H9 (cell line): Measurements from ENCODE around the gene TRRAP. TPM values are rescaled to one million over a fixed set of nuclear protein-coding genes. Genes with fewer than 3 reads are reported as not detected.

Source experiments
- DNase-seq: peaks from one replicate; pipeline ENCODE4 v3.0.0-alpha.2; 2017
- H2AFZ ChIP-seq: one replicate; pipeline ENCODE4 v1.6.1; 2013; ENCODE audit warnings: mild to moderate bottlenecking, low read length, control low read depth, moderate library complexity
- H2AK5ac ChIP-seq: 2 replicates; pipeline ENCODE4 v1.6.1; 2013; ENCODE audit warnings: low read length, control low read depth, mixed read lengths; ENCODE audit not compliant: insufficient read length
- H2BK120ac ChIP-seq: one replicate; pipeline ENCODE4 v1.6.1; 2013; ENCODE audit warnings: low read depth, mild to moderate bottlenecking, low read length, control low read depth, inconsistent platforms; ENCODE audit not compliant: poor library complexity, severe bottlenecking
- H2BK12ac ChIP-seq: 2 replicates; pipeline ENCODE4 v1.6.1; 2013; ENCODE audit warnings: low read length, control low read depth, mixed read lengths, low read depth; ENCODE audit not compliant: insufficient read length
- H2BK15ac ChIP-seq: 2 replicates; pipeline ENCODE4 v1.6.1; 2013; ENCODE audit warnings: low read depth, low read length, control low read depth
- H2BK20ac ChIP-seq: one replicate; pipeline ENCODE4 v1.6.1; 2013; ENCODE audit warnings: low read depth, mild to moderate bottlenecking, low read length, control low read depth, inconsistent platforms; ENCODE audit not compliant: poor library complexity, severe bottlenecking
- H2BK5ac ChIP-seq: 2 replicates; pipeline ENCODE4 v1.6.1; 2013; ENCODE audit warnings: low read length, control low read depth, mixed read lengths; ENCODE audit not compliant: insufficient read length
- H3K14ac ChIP-seq: 2 replicates; pipeline ENCODE4 v1.6.1; 2013; ENCODE audit warnings: low read length, control low read depth; ENCODE audit not compliant: insufficient read depth
- H3K18ac ChIP-seq: 2 replicates; pipeline ENCODE4 v1.6.1; 2013; ENCODE audit warnings: low read depth, mild to moderate bottlenecking, mixed read lengths, low read length, control low read depth; ENCODE audit not compliant: insufficient read length
- H3K23ac ChIP-seq: 2 replicates; pipeline ENCODE4 v1.6.1; 2013; ENCODE audit warnings: low read length, control low read depth, mixed read lengths, low read depth; ENCODE audit not compliant: insufficient read length
- H3K23me2 ChIP-seq: 2 replicates; pipeline ENCODE4 v1.6.1; 2013; ENCODE audit warnings: low read depth, mild to moderate bottlenecking, mixed read lengths, low read length, control low read depth; ENCODE audit not compliant: insufficient read length, poor library complexity, severe bottlenecking
- H3K27ac ChIP-seq: 2 replicates; pipeline ENCODE4 v1.5.1; 2013; ENCODE audit warnings: low read length, control low read depth, mixed read lengths, low read depth; ENCODE audit not compliant: insufficient read length
- H3K27me3 ChIP-seq: 2 replicates; pipeline ENCODE4 v1.6.1; 2013; ENCODE audit warnings: low read length, control low read depth, inconsistent platforms; ENCODE audit not compliant: insufficient read depth
- H3K4ac ChIP-seq: 2 replicates; pipeline ENCODE4 v1.6.1; 2013; ENCODE audit warnings: low read depth, mild to moderate bottlenecking, control low read depth, inconsistent platforms, low read length, moderate library complexity
- H3K4me1 ChIP-seq: 2 replicates; pipeline ENCODE4 v1.6.1; 2013; ENCODE audit warnings: low read length, control low read depth, inconsistent platforms; ENCODE audit not compliant: insufficient read depth
- H3K4me2 ChIP-seq: 2 replicates; pipeline ENCODE4 v1.6.1; 2013; ENCODE audit warnings: low read length, control low read depth, mixed read lengths; ENCODE audit not compliant: insufficient read length, insufficient read depth
- H3K56ac ChIP-seq: 2 replicates; pipeline ENCODE4 v1.6.1; 2013; ENCODE audit warnings: low read depth, mild to moderate bottlenecking, mixed read lengths, low read length, control low read depth; ENCODE audit not compliant: insufficient read length
- H3K79me1 ChIP-seq: 2 replicates; pipeline ENCODE4 v1.6.1; 2013; ENCODE audit warnings: low read depth, mild to moderate bottlenecking, moderate library complexity, low read length, control low read depth, inconsistent platforms; ENCODE audit not compliant: insufficient read depth, poor library complexity, severe bottlenecking
- H3K79me2 ChIP-seq: 2 replicates; pipeline ENCODE4 v1.6.1; 2013; ENCODE audit warnings: low read length, control low read depth, inconsistent platforms; ENCODE audit not compliant: insufficient read depth
- H3K9ac ChIP-seq: 2 replicates; pipeline ENCODE4 v1.6.1; 2013; ENCODE audit warnings: low read length, control low read depth, mixed read lengths; ENCODE audit not compliant: insufficient read length; ENCODE audit errors: extremely low read depth
- H3K9me3 ChIP-seq: one replicate; pipeline ENCODE4 v1.6.1; 2013; ENCODE audit warnings: low read depth, low read length, inconsistent platforms; ENCODE audit not compliant: control insufficient read depth
- H3T11ph ChIP-seq: one replicate; pipeline ENCODE4 v1.6.1; 2013; ENCODE audit warnings: mild to moderate bottlenecking, low read length, control low read depth, inconsistent platforms
- H4K20me1 ChIP-seq: one replicate; pipeline ENCODE4 v1.6.1; 2013; ENCODE audit not compliant: control insufficient read depth, insufficient read length, insufficient read depth
- H4K5ac ChIP-seq: 2 replicates; pipeline ENCODE4 v1.6.1; 2013; ENCODE audit warnings: low read depth, mild to moderate bottlenecking, mixed read lengths, low read length, control low read depth; ENCODE audit not compliant: insufficient read length
- H4K8ac ChIP-seq: replicated peaks from 2 replicates; pipeline ENCODE4 v1.6.1; 2013; ENCODE audit warnings: low read length, control low read depth, mixed read lengths, low read depth; ENCODE audit not compliant: insufficient read length
- H4K91ac ChIP-seq: 2 replicates; pipeline ENCODE4 v1.6.1; 2013; ENCODE audit warnings: low read depth, mild to moderate bottlenecking, moderate library complexity, mixed read lengths, low read length, control low read depth; ENCODE audit not compliant: insufficient read length
- H3K27ac Mint-ChIP-seq, 3 experiments: 2 replicates in 2 of 3; 3 replicates in 1 of 3; pipeline ENCODE4 v1.8.0; 2020 to 2021; ENCODE audit warnings: mixed read lengths in 3 of 3, mild to moderate bottlenecking in 1 of 3, moderate library complexity in 1 of 3
- H3K27me3 Mint-ChIP-seq: 2 replicates; pipeline ENCODE4 v1.8.0; 2021; ENCODE audit warnings: low read depth, mild to moderate bottlenecking, moderate library complexity, mixed read lengths
- H3K36me3 Mint-ChIP-seq, 3 experiments: 2 replicates in 2 of 3; 3 replicates in 1 of 3; pipeline ENCODE4 v1.8.0; 2020 to 2021; ENCODE audit warnings: low read depth in 3 of 3, mixed read lengths in 3 of 3; ENCODE audit not compliant: insufficient read depth in 1 of 3
- H3K4me1 Mint-ChIP-seq, 2 experiments: 2 replicates each; pipeline ENCODE4 v1.8.0; 2020; ENCODE audit warnings: mixed read lengths in 2 of 2
- H3K4me3 Mint-ChIP-seq, 2 experiments: 2 replicates in 1 of 2; 3 replicates in 1 of 2; pipeline ENCODE4 v1.8.0; 2020 to 2021; ENCODE audit warnings: mild to moderate bottlenecking in 2 of 2, mixed read lengths in 2 of 2, moderate library complexity in 1 of 2
- H3K9me3 Mint-ChIP-seq, 2 experiments: 2 replicates in 1 of 2; 3 replicates in 1 of 2; pipeline ENCODE4 v1.8.0; 2020; ENCODE audit warnings: mild to moderate bottlenecking in 2 of 2, mixed read lengths in 2 of 2, moderate library complexity in 1 of 2
- CTCF ChIP-seq: fragments of 200-600 bp; sonication (generic); conservative IDR thresholded peaks from 3 replicates; pipeline ENCODE4 v1.8.0; 2021; ENCODE audit warnings: antibody characterized with exemption, mild to moderate bottlenecking
- WGBS: extraction: QIAGEN DNeasy Blood & Tissue Kit; methylation state at CpG from one replicate; pipeline ENCODE4 v1.1.7; 2013; ENCODE audit warnings: missing lambda C conversion rate, low lambda C conversion rate, mixed read lengths; ENCODE audit not compliant: insufficient read length; ENCODE audit errors: extremely low coverage; 5-methylcytosine and 5-hydroxymethylcytosine counted together
- total RNA-seq: library from RNA; stranded (reverse); gene quantifications from 2 replicates; pipeline ENCODE4 v1.2.1, GENCODE V29; 2021

The TRRAP gene
- total RNA-seq, 1 experiment from 2014 or later: 58.6 TPM

DNA sequence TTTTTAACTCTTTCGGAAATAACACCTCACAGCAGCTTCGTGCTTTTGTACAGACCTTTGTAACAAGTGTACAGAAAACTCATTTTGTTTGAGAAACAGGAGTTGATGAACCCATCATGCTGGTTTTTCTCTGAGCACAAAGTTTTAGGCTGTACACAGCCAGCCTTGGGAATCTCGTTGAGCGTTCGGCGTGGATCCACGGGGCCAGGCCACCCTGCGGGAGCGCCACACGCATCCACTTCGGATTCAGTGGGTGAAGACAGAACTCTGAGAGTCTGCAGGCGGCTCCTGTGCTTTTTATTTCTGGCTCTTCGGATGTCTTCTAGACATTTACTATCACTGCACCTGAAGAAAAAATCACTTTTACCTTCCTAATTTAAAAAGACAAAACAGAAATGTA lies 134.4 kb downstream of the TRRAP start:
- Histone ChIP-seq H3K4me2 (no peak overlapping the region), H3K9ac (no peak overlapping the region), H3K18ac (no peak overlapping the region), H3K27me3 (peaks cover 2% of the 10 kb centered on the region; the same call in 1 of the 2 replicates), H2BK20ac (no peak overlapping the region), H3K4me1 (no peaks in the 10 kb centered on the region), H4K5ac (no peak overlapping the region), H2BK120ac (no peak overlapping the region), H3K23ac (no peak overlapping the region), H3K79me1 (no peaks in the 10 kb centered on the region), H3K4ac (no peak overlapping the region), H2BK5ac (no peak overlapping the region), H2BK15ac (no peak overlapping the region), H4K91ac (no peak overlapping the region), H3K27ac (no peak overlapping the region), H3T11ph (no peak overlapping the region), H3K79me2 (no peaks in the 10 kb centered on the region), H3K14ac (no peak overlapping the region), H2AFZ (no peak overlapping the region), H3K56ac (no peak overlapping the region), H3K9me3 (no peaks in the 10 kb centered on the region), H4K8ac (no peak overlapping the region), H3K23me2 (no peaks in the 10 kb centered on the region), H2BK12ac (no peak overlapping the region), H2AK5ac (no peak overlapping the region), H4K20me1 (no peaks in the 10 kb centered on the region)
- WGBS: no CpG with 5 or more reads among the region's 13 CpGs
- Mint-ChIP-seq H3K27ac (no peak overlapping the region), H3K4me1 (no peaks in the 10 kb centered on the region), H3K9me3 (no peaks in the 10 kb centered on the region), H3K27me3 (no peaks in the 10 kb centered on the region), H3K4me3 (no peak overlapping the region), H3K36me3 (peaks cover 47 to 92% (median 81%) of the 10 kb centered on the region in 3 experiments)
- TF ChIP-seq CTCF: no peak
- DNase-seq: no peak
